SIG-M5 treated with dmso at 0.1 percent for 504 hours (cell line): ENCODE data around the gene ZFPM1.
"Not testable (repeated sequence)": the region's sequence is repeated elsewhere in the genome, so short reads cannot be mapped to it uniquely, and the experiment has no call there.

Experiments
- DNase-seq: peaks from one replicate; lab custom pipeline; 2025; ENCODE audit not compliant: unreplicated experiment; lab: John Stamatoyannopoulos, UW

The ZFPM1 gene

DNA sequence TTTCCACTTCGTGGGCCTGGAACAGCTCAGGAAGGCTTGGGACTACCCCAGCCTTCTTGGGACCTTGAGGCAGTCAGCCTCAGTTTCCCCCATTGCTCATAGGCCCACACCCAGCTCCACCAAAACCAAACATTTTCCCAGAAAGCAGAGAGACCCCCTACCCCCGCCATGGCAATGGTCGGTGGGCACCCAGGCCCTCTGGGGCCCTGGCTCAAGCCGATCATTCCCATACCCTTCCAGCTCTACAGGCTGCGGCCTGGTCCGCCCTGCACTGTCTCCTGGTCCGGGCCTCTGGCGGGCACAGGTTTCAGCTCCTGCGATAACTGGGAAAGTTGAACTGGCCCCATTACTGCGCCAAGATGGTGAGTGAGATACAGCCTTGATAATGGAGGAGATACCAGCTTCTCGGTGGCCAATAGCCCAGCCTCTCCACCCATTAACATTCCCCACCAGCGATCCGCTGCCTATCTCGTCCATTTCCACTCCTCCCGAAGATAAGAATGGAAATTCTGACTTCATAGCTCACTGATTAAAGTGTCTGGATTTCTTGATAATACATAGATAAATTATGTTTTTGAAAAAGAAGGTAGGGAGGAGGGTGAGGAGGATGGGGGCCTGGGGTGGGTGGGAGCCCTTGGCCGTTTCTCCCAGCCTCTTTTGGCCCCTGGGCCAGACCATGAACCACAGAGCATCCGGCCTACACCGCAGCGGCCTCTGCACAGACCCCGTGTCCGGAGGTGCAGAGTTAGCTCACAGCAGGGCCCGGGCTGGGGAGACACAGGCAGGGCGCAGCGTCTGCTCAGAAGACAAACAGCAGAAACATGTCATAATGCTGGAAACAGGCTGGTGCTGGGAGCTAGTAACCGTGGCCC, 11.6 kb downstream of the ZFPM1 start:
- DNase-seq: no peak

DNA sequence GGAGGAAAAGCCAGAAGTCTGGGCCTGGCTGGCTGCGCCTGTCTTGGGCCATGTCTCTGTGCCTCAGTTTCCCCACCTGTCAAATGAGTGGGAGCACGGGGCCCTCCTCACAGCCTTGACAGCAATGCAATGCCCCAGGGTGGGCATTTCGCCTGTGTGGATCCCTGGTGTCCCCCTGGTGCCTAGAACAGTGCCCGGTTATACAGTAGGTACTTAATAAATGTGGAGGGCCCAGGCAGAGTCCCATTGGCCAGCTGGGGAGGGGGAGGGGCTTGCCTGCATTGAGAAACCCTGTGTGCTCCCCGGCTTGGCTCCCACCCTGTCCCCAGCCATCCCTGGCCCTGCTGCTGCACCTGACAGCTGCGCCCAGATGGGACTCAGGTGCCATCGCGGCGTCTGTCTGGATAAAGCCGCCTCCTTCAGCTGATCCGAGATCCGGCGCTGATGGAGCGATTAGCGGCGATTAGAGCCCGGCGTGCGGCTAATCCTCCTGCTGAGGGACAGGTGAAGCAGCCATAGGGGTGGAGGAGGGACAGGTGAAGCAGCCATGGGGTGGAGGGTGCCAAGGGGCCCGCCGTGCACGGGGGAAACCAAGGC, 12.4 kb downstream of the ZFPM1 start:
- DNase-seq: no peak

DNA sequence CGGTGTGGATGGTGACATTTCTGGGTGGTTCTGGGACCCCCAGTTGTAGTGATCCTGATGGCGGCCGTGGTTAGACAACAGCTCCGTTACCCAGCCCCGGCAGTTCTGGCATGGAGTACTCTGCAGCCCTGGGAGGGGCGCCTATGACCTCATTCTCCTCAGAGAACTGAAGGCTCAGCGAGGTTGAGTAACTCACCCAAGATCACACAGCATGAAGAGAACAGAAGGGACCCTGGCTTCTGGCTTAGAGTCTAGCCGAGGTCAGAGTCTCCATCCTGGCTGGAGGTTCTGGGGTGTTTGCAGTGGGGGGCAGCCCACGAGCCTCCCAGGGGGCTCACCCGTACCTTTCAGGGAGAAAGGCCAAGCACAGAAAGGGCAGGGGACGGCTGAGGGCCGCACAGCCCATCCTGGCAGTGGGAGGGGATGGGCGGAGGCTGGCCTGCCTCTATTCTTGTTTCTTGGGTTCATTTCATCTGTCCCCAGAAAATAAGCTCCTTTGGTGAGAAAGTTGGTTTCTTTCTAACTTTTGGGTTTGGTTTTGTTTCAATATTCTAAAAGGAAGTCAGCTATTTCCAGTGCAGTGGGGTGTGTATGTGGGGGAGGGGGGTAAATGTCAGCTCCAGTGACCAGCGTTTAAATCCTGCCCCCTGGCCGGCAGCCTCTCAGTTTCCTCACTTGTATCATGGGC, 13.2 kb downstream of the ZFPM1 start:
- DNase-seq: no peak

DNA sequence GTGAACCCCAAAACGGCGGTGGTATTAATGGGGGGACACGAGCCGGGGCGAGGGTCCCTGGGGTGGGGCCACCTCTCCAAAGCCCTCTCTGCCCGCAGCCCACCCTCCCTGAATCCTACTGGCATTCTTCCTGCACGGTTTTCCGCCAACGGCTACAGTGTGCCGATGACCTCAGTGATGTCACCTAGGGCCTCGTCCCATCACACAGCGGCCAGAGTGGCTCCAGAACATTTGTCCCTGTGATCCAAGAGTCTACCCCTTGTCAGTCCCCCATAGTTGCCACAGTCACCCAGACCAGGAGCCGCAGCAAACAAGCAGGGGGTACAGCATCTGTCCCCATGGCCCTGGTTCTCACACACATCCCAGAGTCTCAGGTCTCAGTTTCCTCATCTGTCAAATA, 13.9 kb downstream of the ZFPM1 start:
- DNase-seq: no peak

DNA sequence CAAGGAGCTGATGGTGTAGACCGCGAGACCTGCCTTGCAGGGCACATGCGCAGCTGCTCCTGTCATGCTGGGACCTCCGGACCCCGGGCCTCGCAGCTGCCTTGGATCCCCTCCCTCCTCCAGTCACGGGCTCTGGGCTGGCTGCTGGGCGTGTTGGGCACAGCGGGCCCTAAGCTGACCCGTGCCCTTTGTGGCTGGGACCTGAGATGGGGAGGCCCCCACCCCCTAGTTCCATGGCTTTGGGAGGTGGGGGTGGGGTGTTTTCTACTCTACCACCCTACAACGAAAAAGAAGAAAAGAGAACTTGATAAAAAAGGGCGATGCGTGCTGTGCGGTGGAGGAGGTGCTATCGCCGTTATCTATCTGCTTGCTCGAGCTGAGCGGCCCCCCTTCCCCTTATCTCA, 14.5 kb downstream of the ZFPM1 start:
- no peak for DNase-seq

DNA sequence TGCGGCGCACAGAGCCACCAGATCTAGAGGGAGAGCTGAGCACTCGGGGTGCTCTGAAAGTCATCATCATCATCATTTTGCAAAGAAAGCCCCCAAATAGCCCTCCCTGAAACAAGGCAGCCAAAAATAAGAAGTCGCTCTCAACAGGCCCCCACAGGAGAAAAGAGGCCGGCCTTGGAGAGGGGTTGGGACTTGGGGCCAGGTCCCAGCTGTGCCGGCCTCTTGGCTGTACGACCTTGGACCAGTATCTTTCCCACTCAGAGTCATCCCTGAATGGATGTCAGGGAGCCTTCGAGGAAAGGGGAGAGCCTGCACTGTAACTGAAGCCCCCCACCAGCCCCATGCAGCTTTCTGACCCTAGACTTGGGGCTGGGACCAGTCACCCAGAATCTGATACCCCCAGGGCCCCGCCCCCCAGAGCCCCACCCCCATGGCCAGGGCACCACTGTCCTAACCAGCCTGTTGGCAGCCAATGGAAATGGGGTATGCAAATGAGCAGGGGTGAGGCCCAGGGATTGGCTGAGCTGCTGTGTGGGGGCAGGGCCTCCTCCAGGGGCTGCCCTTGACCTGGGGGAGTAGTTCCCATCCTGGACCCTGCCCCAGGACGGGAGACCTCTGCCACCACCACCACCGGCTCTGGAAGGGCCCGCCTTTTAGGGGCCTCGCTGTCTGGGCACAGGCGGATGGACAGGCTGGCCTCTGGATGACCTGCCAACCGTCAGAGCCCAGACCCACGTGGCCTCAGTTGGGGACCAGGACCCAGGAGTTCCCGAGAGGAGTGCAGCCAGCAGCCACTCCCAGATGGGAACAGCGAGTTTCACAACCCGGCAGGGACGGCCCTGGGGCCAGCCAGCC, 15.4 kb downstream of the ZFPM1 start:
- DNase-seq: peak; percentile 36

DNA sequence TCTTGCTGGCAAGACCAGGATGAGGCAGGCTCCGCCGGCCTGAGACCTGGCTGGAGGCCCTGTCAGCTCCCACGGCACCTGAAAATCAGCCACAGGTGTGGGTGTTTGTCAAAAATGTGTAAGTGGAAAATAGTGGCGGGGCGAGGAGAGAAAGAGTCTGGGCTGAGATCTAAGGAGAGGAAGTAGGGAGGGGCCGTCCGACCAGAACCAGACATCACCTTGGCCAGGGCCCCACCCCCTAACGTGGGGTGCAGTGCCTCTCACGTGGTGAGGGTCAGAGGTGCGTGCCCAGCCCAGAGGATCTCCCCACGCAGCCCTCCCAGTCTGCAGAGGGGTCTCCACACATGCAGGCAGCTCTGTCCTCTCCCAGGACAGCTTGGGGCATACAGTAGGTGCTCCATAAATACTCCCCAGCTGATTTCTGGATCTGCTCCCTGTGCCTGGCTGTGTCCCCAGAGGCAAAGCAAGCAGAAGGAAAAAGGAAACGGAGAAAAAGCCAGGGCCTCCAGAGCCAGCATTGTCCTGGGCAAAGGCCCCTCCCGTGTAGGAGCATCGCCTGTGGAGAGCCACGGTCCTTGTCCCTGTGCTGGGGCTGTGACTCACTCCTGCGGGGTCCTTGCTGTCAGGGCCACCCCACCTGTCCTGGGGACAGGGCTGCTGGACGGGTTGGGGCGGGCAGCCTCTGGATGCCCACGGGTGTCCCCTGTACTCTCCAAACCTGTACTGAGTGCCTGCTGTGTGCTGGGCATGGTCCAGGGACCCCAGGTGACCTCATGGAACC, 16.7 kb downstream of the ZFPM1 start:
- no peak for DNase-seq

DNA sequence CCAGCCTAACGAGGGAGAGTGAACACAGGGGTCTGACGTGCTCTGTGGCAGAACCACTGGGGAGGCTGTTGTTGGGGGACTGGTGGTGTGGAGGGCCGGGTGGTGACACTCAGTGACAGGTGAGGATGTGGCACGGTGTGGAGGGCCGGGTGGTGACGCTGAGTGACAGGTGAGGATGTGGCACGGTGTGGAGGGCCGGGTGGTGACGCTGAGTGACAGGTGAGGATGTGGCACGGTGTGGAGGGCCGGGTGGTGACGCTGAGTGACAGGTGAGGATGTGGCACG, 17.3 kb downstream of the ZFPM1 start:
- DNase-seq: not testable (repeated sequence)

DNA sequence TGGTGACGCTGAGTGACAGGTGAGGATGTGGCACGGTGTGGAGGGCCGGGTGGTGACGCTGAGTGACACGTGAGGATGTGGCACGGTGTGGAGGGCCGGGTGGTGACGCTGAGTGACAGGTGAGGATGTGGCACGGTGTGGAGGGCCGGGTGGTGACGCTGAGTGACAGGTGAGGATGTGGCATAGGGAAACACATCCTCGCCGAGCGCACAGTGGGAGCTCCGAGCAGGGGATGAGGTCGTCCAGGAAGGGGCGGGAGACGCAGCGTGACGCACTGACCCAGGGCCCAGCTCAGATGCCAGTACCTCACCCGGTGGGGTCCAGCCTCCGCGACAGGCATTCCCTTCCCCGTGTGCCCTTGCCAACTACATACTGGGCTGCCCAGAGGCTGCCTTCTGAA, 17.6 kb downstream of the ZFPM1 start:
- not testable (repeated sequence) for DNase-seq

DNA sequence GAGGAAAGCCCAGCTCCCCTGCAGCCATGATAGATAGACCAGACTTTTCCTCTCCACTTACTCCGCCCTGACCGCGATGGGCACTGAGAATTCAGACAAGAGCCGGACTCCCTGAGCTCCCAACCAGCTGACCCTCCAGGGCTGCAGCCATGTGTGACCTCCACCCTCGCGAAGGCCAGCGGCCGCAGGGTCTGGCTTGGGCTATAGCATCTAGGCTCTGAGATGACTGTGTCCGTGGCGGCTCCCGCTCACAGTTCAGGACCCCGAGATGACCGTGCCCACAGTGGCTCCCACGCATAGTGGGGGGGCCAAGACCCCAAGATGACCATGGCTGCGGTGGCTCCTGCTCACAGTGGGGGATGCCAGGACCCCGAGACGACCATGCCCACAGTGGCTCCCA, 18.0 kb downstream of the ZFPM1 start:
- no peak for DNase-seq

DNA sequence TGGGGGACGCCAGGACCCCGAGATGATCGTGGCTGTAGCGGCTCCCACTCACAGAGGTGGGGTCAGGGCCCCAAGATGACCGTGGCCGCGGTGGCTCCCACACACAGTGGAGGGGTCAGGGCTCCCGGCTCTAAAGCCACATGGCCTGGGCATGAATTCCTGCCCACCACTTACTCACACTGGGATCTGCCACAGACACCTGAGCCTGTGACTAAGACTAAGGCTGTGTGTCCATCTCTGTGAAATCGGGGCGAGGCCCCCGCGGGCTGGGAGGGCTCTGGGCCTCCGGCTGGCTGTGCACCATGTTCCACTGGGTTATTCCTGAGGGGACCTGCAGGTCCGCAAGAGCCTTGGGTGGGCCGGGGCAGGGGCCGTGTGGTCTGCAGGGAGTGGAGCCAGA, 18.5 kb downstream of the ZFPM1 start:
- no peak for DNase-seq

DNA sequence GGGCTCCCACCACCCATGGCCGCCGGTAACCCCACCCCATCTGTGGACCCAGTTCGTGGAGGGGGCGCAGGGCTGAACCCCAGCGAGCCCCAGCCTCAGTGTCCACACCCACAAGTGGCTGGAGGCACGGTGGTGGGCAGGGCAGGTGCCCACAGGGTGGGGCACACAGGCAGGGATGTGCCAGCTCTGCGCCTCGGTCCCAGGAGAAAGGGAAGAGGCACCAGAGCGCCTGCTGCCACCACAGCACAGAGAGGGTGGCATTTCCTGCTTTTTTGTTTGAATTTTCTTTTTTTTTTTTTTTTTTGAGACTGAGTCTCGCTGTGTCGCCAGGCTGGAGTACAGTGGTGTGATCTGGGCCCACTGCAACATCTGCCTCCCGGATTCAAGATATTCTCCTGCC, 19.0 kb downstream of the ZFPM1 start:
- no peak for DNase-seq

DNA sequence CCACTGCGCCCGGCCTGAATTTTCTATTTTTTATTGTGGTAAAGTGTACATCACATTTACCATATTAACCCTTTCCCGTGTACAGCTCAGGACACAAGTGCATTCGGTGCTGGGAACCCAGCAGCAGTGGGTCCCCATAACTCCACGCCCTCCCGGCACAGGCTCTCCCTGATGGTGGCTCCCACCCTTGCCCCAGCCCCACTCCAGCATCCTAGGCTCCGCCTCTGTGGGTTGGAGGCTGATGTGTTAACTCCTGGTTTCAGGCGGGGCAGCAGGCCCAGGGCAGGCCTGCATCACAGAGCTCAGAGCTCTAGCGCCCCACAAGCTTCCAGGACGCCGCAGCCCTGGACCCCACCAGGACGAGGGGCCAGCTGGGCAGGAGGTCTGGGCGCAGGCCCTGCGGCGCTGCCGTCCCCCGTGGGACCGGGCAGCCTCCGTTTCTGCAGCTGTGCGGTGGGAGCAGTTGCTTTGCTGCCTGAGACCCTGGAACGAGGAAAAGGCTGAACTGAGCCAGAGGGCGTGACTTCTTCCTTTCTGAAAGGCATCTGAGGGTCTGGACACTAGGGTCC, 19.6 kb downstream of the ZFPM1 start:
- DNase-seq: no peak

DNA sequence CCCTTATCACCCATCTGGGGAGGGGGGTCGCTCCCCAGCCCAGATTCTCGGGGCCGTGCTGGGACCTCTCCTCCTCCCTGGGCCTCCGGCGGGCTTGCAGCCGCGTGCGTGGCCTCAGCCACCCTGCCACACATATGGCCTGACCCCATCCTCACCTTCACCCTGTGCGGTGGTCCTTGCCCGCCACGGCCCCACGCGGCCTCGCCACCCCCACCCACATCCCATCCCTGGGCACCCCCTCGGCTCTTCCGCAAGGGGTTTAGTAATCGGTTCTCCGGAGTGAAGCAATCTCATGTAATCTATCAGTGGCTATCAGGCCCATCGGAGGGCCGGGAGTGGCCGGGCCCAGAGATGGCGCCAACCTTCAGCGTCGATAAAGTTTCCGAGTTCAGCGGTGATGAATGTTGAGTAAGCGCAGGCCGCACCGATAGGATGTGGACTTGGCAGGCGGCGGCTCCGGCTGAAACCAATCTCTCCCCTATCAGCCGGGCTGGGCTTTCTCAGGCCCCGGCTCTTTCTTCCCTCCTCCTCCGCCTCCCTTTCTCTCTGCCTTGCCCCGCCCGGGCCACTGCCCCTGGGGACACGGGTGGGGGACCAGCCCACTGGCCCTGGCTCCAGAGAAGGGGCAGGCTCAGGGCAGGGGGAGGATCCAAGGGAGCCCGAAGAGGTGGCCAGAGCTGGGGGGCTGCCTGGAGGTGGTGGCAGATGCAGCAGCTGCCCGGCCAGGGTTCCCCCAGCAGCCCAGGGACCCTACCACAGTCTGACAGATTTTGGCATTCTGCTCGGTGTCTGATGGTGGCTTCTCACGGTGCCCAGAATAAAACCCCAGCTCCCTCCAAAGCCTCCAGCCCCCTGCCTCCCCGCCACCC, 20.8 kb downstream of the ZFPM1 start:
- no peak for DNase-seq

DNA sequence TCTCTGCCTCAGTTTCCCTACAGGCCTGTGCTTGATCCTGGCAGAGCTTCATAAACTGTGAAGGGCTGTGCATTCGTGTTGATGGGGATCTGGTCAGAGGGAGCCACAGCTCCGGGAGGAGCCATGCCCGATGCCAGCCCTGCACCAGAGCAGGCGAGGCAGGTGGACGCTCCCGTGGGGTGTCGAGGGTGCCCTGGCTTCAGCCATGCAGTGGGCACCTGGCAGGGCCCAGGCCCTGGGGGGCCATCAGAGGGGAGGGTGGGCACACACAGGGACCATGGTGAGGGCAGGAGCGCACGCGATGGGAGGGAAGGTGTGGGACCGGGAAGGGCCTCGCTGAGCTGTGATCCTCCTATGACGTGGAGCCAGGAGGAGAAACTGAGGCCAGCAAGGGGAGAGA, 22.0 kb downstream of the ZFPM1 start:
- no peak for DNase-seq

DNA sequence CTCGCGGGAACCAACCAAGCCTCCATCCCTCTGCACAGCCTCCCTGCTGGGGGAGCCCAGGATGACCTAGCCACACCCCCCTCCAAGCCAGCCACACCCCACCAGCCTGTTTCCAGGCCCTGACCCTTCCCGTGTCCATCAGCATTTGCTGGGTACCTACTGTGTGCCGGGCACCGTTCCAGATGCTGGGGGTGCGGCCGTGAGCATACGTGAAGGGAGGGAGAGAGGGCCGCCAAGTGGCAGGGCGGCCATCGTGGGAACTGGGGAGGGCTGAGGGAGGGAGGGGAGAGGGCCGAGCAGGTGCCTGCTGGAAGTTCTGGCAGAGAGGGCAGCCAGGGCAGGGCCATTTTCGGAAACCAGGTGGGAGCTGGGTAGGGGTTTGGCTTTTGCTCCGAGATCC, 23.1 kb downstream of the ZFPM1 start:
- no peak for DNase-seq

DNA sequence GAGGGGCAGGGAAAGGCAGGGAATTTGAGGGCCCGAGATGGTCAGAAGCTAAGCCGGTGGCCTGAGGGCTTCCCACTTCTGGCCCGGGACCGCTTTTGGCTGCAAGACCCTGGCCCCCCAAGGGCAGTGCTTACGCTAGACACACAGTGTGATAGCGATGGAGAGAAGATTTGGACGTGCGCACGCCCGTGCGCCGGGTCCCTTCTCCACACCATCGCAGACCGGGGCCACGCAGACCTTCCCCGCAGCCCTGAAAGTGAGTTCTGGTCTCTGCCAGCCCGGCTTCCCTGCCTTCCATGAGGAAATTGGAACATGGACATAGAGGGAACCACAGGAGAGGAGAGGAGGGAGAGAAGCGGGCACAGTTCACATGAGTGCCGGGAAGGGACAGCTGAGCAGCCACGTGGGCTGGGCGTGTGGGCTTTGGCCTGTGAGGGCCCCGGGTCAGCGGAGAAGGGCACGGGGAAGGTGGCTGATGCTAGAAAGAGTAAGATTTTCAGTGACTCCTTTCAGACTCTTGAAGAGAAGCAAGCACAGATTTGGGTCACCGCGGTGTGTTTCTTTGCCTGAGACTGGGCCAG, 23.8 kb downstream of the ZFPM1 start:
- DNase-seq: no peak

DNA sequence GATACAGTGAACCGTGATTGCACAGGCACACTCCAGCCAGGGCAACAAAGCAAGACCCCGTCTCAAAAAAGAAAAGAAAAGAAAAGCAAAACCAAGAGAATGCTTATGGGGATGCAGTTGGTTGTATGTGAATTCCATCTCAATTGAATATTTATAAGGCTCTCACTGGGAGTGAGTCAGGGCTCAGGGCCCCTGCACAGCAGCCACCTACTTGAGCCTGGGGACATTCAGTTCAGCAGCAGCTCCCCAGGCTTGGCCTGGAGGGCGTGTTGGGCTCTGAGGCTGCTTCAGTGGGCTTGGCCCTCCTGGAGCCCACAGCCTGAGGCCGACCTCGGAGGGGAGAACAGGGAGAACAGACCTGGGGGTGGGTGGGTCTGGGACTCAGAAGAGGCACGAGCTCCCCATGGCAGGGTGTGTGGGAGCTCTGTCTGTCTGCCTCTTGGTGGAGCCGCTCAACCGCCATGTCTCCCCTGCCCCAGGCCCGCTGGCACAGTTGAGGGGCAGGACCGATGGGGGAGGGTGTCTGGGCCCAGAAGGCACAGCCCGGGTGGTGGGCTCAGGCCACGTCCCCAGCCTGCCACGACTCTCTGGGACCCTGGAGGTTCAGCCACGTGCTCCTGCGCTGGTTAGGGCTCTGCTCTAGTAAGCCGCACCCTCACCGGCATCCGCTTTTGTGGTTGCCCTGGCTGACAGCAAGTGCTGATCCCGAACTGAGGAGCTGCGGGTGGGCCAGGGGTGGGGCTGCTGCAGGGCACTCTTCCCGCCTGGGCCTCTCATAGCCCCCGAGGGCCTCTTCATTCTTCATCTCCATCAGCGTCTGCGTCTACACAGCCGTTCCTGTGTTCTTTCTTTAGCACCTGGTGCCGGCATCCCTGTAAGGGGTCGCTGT, 24.8 kb downstream of the ZFPM1 start:
- no peak for DNase-seq
